Measurements from ENCODE around the gene MYL5. TPM values are rescaled to one million over a fixed set of nuclear protein-coding genes. Genes with fewer than 3 reads are reported as not detected.

Gene MYL5
- total and polyA plus RNA-seq, 2 of the 13 experiments (the other 11 are each of a cell fraction or from before 2014, with no cell fraction given), result 6.5 to 16.0 TPM

DNA sequence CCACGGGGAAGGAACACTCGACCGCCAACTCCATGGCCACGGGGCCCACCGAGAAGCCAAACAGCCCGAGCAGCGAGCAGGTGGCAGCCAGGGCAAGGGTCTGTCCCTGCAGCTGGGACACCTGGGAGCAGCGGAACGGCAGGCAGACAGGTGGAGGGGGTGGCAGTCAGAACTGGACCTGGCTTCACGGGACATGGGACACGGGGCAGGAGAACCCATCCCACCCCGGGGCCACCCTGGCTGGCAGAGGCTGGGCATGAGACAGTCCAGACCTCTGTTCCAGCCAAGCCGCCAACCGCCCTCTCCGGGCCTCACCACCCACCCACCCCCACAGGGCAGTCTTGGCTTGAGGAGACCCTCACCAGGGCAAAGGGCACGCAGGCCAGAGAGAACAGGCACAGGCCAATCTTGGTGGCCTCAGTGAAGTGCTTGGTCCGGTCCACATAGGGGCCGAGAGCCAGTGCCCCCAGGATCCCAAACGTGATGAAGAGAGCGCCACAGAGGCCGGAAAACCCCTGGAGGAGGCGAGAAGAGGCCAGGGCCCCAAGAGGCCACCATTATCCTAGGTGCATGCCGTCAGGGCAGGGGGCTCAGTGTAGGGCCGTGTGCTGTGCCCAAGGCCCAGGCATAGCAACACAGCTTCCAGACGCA lies 9.0 kb downstream of the MYL5 start (continued):
- TF ChIP-seq, protein P1, sequence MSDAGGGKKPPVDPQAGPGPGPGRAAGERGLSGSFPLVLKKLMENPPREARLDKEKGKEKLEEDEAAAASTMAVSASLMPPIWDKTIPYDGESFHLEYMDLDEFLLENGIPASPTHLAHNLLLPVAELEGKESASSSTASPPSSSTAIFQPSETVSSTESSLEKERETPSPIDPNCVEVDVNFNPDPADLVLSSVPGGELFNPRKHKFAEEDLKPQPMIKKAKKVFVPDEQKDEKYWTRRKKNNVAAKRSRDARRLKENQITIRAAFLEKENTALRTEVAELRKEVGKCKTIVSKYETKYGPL (CRISPR knock-in tag; IDR thresholded peaks at IDR 0.05), result no peak
- TF ChIP-seq ZNF263 (CRISPR knock-in tag; IDR thresholded peaks at IDR 0.05) (no peak), ZSCAN21 (CRISPR knock-in tag; IDR thresholded peaks at IDR 0.05; ENCODE audit: borderline replicate concordance) (no peak; the same call in 1 of the 2 replicates), ZNF570 (CRISPR knock-in tag; IDR thresholded peaks at IDR 0.05; ENCODE audit: borderline replicate concordance) (no peak), ZNF780A (CRISPR knock-in tag; IDR thresholded peaks at IDR 0.05) (no peak), ARID5B (CRISPR knock-in tag; IDR thresholded peaks at IDR 0.05) (no peak), BORCS8-MEF2B (CRISPR knock-in tag; IDR thresholded peaks at IDR 0.05) (no peak), MAFG (CRISPR knock-in tag; IDR thresholded peaks at IDR 0.05) (no peak), MTA1 (CRISPR knock-in tag; IDR thresholded peaks at IDR 0.05; ENCODE audit: borderline replicate concordance) (no peak), RARA (CRISPR knock-in tag; IDR thresholded peaks at IDR 0.05) (no peak), KLF12 (CRISPR knock-in tag; IDR thresholded peaks at IDR 0.05; ENCODE audit: borderline replicate concordance) (0 out of 2 replicates have a peak, but pooled peaks have one; percentile 37), EHMT2 (IDR thresholded peaks at IDR 0.05; ENCODE audit: borderline replicate concordance, low read depth, low read length) (no peak), GRHL1 (CRISPR knock-in tag; conservative IDR thresholded peaks at IDR 0.05) (no peak), FOXJ3 (CRISPR knock-in tag; IDR thresholded peaks at IDR 0.05; ENCODE audit: borderline replicate concordance) (no peak), PHF5A (CRISPR knock-in tag; IDR thresholded peaks at IDR 0.05; ENCODE audit: low read depth, unreplicated experiment) (no peak), ERF (CRISPR knock-in tag; IDR thresholded peaks at IDR 0.05) (no peak), AGO1 (IDR thresholded peaks at IDR 0.05; ENCODE audit: low read depth, low read length, poor library complexity, severe bottlenecking) (peak; percentile 83)
- TF ChIP-seq, protein P2, sequence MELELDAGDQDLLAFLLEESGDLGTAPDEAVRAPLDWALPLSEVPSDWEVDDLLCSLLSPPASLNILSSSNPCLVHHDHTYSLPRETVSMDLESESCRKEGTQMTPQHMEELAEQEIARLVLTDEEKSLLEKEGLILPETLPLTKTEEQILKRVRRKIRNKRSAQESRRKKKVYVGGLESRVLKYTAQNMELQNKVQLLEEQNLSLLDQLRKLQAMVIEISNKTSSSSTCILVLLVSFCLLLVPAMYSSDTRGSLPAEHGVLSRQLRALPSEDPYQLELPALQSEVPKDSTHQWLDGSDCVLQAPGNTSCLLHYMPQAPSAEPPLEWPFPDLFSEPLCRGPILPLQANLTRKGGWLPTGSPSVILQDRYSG (CRISPR knock-in tag; IDR thresholded peaks at IDR 0.05), result no peak
- TF ChIP-seq, protein P3, sequence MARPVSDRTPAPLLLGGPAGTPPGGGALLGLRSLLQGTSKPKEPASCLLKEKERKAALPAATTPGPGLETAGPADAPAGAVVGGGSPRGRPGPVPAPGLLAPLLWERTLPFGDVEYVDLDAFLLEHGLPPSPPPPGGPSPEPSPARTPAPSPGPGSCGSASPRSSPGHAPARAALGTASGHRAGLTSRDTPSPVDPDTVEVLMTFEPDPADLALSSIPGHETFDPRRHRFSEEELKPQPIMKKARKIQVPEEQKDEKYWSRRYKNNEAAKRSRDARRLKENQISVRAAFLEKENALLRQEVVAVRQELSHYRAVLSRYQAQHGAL (CRISPR knock-in tag; IDR thresholded peaks at IDR 0.05; ENCODE audit: not compliant biosample characterization), result no peak
- TF ChIP-seq, protein P4, sequence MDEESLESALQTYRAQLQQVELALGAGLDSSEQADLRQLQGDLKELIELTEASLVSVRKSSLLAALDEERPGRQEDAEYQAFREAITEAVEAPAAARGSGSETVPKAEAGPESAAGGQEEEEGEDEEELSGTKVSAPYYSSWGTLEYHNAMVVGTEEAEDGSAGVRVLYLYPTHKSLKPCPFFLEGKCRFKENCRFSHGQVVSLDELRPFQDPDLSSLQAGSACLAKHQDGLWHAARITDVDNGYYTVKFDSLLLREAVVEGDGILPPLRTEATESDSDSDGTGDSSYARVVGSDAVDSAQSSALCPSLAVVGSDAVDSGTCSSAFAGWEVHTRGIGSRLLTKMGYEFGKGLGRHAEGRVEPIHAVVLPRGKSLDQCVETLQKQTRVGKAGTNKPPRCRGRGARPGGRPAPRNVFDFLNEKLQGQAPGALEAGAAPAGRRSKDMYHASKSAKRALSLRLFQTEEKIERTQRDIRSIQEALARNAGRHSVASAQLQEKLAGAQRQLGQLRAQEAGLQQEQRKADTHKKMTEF (CRISPR knock-in tag; IDR thresholded peaks at IDR 0.05), result no peak
